H1 (cell line): ENCODE results near the gene SLIT3. TPM values are rescaled to one million over a fixed set of nuclear protein-coding genes. Genes with fewer than 3 reads are reported as not detected.

Experiments
- CTCF ChIA-PET: fragments of 300-600 bp; sonication (Branson Sonifier 250); formaldehyde crosslinking; loops from one replicate; lab custom pipeline; 2021; ENCODE audit not compliant: partially characterized antibody; lab: Charles Lee
- POLR2A ChIA-PET: fragments of 300-600 bp; sonication (Branson Sonifier 250); formaldehyde crosslinking; loops from one replicate; lab custom pipeline; 2021; ENCODE audit warnings: inconsistent platforms; ENCODE audit not compliant: partially characterized antibody; lab: Charles Lee
- DNase-seq, 2 experiments: peaks; one replicate each; pipeline versions ENCODE4 v3.0.0 to v3.0.0-alpha.2; 2010 to 2022; ENCODE audit warnings: low spot score in 2 of 2, low read depth in 1 of 2, mixed read lengths in 1 of 2
- FAIRE-seq: peaks from 2 replicates; lab custom pipeline; 2011; peaks lifted over from hg19 to GRCh38; lab: Jason Lieb, UNC
- H2AFZ ChIP-seq: 2 replicates; pipeline ENCODE4 v1.8.1; 2012; ENCODE audit warnings: low read length, inconsistent platforms
- H2AK5ac ChIP-seq: 2 replicates; pipeline ENCODE4 v1.6.1; 2013; ENCODE audit warnings: low read depth, low read length
- H2BK120ac ChIP-seq: replicated peaks from 2 replicates; pipeline ENCODE3; 2013; ENCODE audit warnings: low read depth, low read length, inconsistent platforms
- H2BK12ac ChIP-seq: 2 replicates; pipeline ENCODE4 v1.6.1; 2013; ENCODE audit warnings: low read depth, low read length
- H2BK15ac ChIP-seq: 2 replicates; pipeline ENCODE4 v1.6.1; 2013; ENCODE audit warnings: low read length
- H2BK20ac ChIP-seq: 2 replicates; pipeline ENCODE4 v1.6.1; 2013; ENCODE audit warnings: low read length
- H2BK5ac ChIP-seq: 2 replicates; pipeline ENCODE4 v1.6.1; 2013; ENCODE audit warnings: low read depth, low read length
- H3K14ac ChIP-seq: 2 replicates; pipeline ENCODE4 v1.6.1; 2013; ENCODE audit warnings: inconsistent platforms; ENCODE audit not compliant: insufficient read length
- H3K18ac ChIP-seq: 2 replicates; pipeline ENCODE4 v1.6.1; 2013; ENCODE audit warnings: low read length; ENCODE audit errors: extremely low read depth
- H3K23ac ChIP-seq: 2 replicates; pipeline ENCODE4 v1.6.1; 2013; ENCODE audit warnings: inconsistent platforms; ENCODE audit not compliant: insufficient read length
- H3K23me2 ChIP-seq: 2 replicates; pipeline ENCODE4 v1.6.1; 2013; ENCODE audit warnings: low read depth, low read length
- H3K27ac ChIP-seq: 2 replicates; pipeline ENCODE4 v1.6.1; 2011; ENCODE audit warnings: low read depth, low read length, inconsistent platforms
- H3K27me3 ChIP-seq, 4 experiments: replicated peaks in 1 of 4; 1 replicate in 1 of 4; 2 replicates in 3 of 4; pipeline versions ENCODE4 v1.6.1 to v1.8.1; 2011 to 2013; ENCODE audit warnings: low read length in 3 of 4, mild to moderate bottlenecking in 3 of 4, inconsistent platforms in 2 of 4, mixed read lengths in 2 of 4, moderate library complexity in 1 of 4; ENCODE audit not compliant: control insufficient read depth in 3 of 4, insufficient read depth in 3 of 4; ENCODE audit errors: extremely low read depth in 1 of 4
- H3K36me3 ChIP-seq, 4 experiments: 2 replicates each; pipeline versions ENCODE4 v1.6.1 to v1.8.1; 2011 to 2013; ENCODE audit warnings: mild to moderate bottlenecking in 4 of 4, low read length in 3 of 4, moderate library complexity in 2 of 4, control low read depth in 1 of 4, inconsistent platforms in 1 of 4; ENCODE audit not compliant: insufficient read depth in 4 of 4, control insufficient read depth in 2 of 4
- H3K4ac ChIP-seq: replicated peaks from 2 replicates; pipeline ENCODE3; 2013; ENCODE audit warnings: low read length, low read depth, mixed read lengths, inconsistent platforms; ENCODE audit not compliant: insufficient read length
- H3K4me1 ChIP-seq, 4 experiments: replicated peaks in 1 of 4; 1 replicate in 1 of 4; 2 replicates in 3 of 4; pipeline versions ENCODE4 v1.6.1 to v1.8.1; 2011 to 2013; ENCODE audit warnings: low read length in 3 of 4, inconsistent platforms in 2 of 4, mixed read lengths in 1 of 4; ENCODE audit not compliant: insufficient read depth in 4 of 4, control insufficient read depth in 3 of 4
- H3K4me2 ChIP-seq, 2 experiments: 2 replicates each; pipeline versions ENCODE4 v1.6.1 to v1.8.1; 2011 to 2013; ENCODE audit warnings: low read depth in 2 of 2, low read length in 2 of 2, control low read depth in 1 of 2, inconsistent platforms in 1 of 2, mild to moderate bottlenecking in 1 of 2; ENCODE audit not compliant: insufficient read depth in 1 of 2
- H3K4me3 ChIP-seq, 4 experiments: fragments of 200-600, 300-600 bp in 1 of 4; sonication (generic), shearing (Covaris generic), sonication (Bioruptor Twin) in 1 of 4; 2 replicates each; pipeline versions ENCODE4 v1.5.1 to v1.8.1; 2011 to 2016; ENCODE audit warnings: low read length in 4 of 4, low read depth in 3 of 4, control low read depth in 2 of 4, inconsistent platforms in 2 of 4, mild to moderate bottlenecking in 2 of 4, mixed read lengths in 1 of 4, moderate library complexity in 1 of 4; ENCODE audit not compliant: insufficient read depth in 2 of 4; ENCODE audit errors: extremely low read depth in 1 of 4
- H3K56ac ChIP-seq: replicated peaks from 2 replicates; pipeline ENCODE3; 2013; ENCODE audit warnings: low read depth, mild to moderate bottlenecking, mixed read lengths, low read length, inconsistent platforms; ENCODE audit not compliant: insufficient read length
- H3K79me1 ChIP-seq: 2 replicates; pipeline ENCODE4 v1.6.1; 2013; ENCODE audit warnings: low read depth, low read length, control low read depth
- H3K79me2 ChIP-seq, 2 experiments: 2 replicates each; pipeline versions ENCODE4 v1.6.1 to v1.8.1; 2012 to 2013; ENCODE audit warnings: low read length in 2 of 2, mild to moderate bottlenecking in 2 of 2, inconsistent platforms in 1 of 2; ENCODE audit not compliant: insufficient read depth in 2 of 2, control insufficient read depth in 1 of 2
- H3K9ac ChIP-seq, 4 experiments: replicated peaks in 1 of 4; 1 replicate in 1 of 4; 2 replicates in 3 of 4; pipeline versions ENCODE4 v1.6.1 to v1.8.1; 2011 to 2013; ENCODE audit warnings: low read depth in 3 of 4, low read length in 3 of 4, control low read depth in 2 of 4, mild to moderate bottlenecking in 2 of 4, moderate library complexity in 2 of 4, inconsistent platforms in 1 of 4; ENCODE audit errors: extremely low read depth in 1 of 4
- H3K9me3 ChIP-seq, 2 experiments: 2 replicates each; pipeline versions ENCODE4 v1.6.1 to v1.8.1; 2012 to 2013; ENCODE audit warnings: mild to moderate bottlenecking in 2 of 2, moderate library complexity in 2 of 2, control low read depth in 1 of 2, inconsistent platforms in 1 of 2, low read depth in 1 of 2, low read length in 1 of 2, mixed read lengths in 1 of 2; ENCODE audit not compliant: insufficient read depth in 2 of 2
- H4K20me1 ChIP-seq, 2 experiments: replicated peaks in 1 of 2; 2 replicates each; pipeline versions ENCODE3 to v1.8.1; 2011 to 2013; ENCODE audit warnings: inconsistent platforms in 2 of 2, low read length in 2 of 2, mild to moderate bottlenecking in 1 of 2; ENCODE audit not compliant: insufficient read depth in 2 of 2, control insufficient read depth in 1 of 2
- H4K5ac ChIP-seq: 2 replicates; pipeline ENCODE4 v1.6.1; 2013; ENCODE audit warnings: low read length, low read depth, mixed read lengths, inconsistent platforms; ENCODE audit not compliant: insufficient read length
- H4K8ac ChIP-seq: 2 replicates; pipeline ENCODE4 v1.8.0; 2013; ENCODE audit warnings: mild to moderate bottlenecking, moderate library complexity, low read length, inconsistent platforms; ENCODE audit not compliant: insufficient read depth; ENCODE audit errors: extremely low read depth
- H4K91ac ChIP-seq: replicated peaks from 2 replicates; pipeline ENCODE3; 2013; ENCODE audit warnings: low read length, mixed read lengths, inconsistent platforms; ENCODE audit not compliant: insufficient read length
- ASH2L ChIP-seq: fragments of 200-600, 300-600 bp; sonication (generic); IDR thresholded peaks from one replicate; pipeline ENCODE4 v1.7.1; 2017; ENCODE audit warnings: low read length
- ATF3 ChIP-seq: IDR thresholded peaks from 2 replicates; pipeline ENCODE4 v1.6.1; 2011; ENCODE audit warnings: low read depth, mild to moderate bottlenecking, low read length; ENCODE audit not compliant: insufficient read depth
- BCL11A ChIP-seq, 2 experiments: IDR thresholded peaks; one replicate each; pipeline ENCODE4 v1.6.1; 2011; ENCODE audit warnings: low read depth in 2 of 2, low read length in 2 of 2, mild to moderate bottlenecking in 2 of 2
- BRCA1 ChIP-seq: IDR thresholded peaks from 2 replicates; pipeline ENCODE4 v1.6.1; 2012; ENCODE audit warnings: low read depth, low read length, improper control_type of control experiment
- CHD2 ChIP-seq: IDR thresholded peaks from 2 replicates; pipeline ENCODE4 v1.6.1; 2012; ENCODE audit warnings: low read length, improper control_type of control experiment
- CREB1 ChIP-seq: IDR thresholded peaks from 2 replicates; pipeline ENCODE4 v1.6.1; 2012; ENCODE audit warnings: inconsistent platforms
- EGR1 ChIP-seq: IDR thresholded peaks from 2 replicates; pipeline ENCODE4 v1.6.1; 2011; ENCODE audit warnings: low read depth, low read length, borderline replicate concordance
- JUN ChIP-seq: IDR thresholded peaks from 2 replicates; pipeline ENCODE4 v1.6.1; 2011; ENCODE audit warnings: low read depth, mild to moderate bottlenecking, improper control_type of control experiment, low read length
- JUND ChIP-seq: IDR thresholded peaks from 2 replicates; pipeline ENCODE4 v1.6.1; 2011; ENCODE audit warnings: mild to moderate bottlenecking, improper control_type of control experiment, low read length
- MAX ChIP-seq: IDR thresholded peaks from 2 replicates; pipeline ENCODE4 v1.6.1; 2012; ENCODE audit warnings: inconsistent platforms
- NRF1 ChIP-seq: IDR thresholded peaks from 2 replicates; pipeline ENCODE4 v1.6.1; 2011; ENCODE audit warnings: mild to moderate bottlenecking, low read depth, low read length, improper control_type of control experiment
- RNF2 ChIP-seq: fragments of 200-900, 300-1000 bp; sonication (generic); IDR thresholded peaks from 2 replicates; pipeline ENCODE4 v1.7.1; 2016; ENCODE audit warnings: borderline replicate concordance, low read depth, mild to moderate bottlenecking, antibody characterized with exemption, low read length; ENCODE audit not compliant: poor library complexity, severe bottlenecking; ENCODE audit errors: missing control alignments
- WGBS, 2 experiments: shearing (Covaris generic) in 1 of 2; methylation state at CpG; one replicate each; pipeline versions ENCODE4 v1.1.6 to v1.1.7; 2013 to 2015; ENCODE audit warnings: low lambda C conversion rate in 2 of 2, mixed read lengths in 2 of 2, inconsistent platforms in 1 of 2, low coverage in 1 of 2, missing lambda C conversion rate in 1 of 2; ENCODE audit not compliant: insufficient replicate concordance in 2 of 2, insufficient coverage in 1 of 2, insufficient read length in 1 of 2; ENCODE audit errors: extremely low coverage in 1 of 2, missing lambda C conversion rate in 1 of 2; 5-methylcytosine and 5-hydroxymethylcytosine counted together
- polyA plus RNA-seq, 7 experiments: library from polyadenylated mRNA; depleted of rRNA in 3 of 7; stranded (reverse) in 5 of 7; unstranded in 2 of 7; fragments of >200 nt in 5 of 7; fragments of 200-250 nt in 2 of 7; gene quantifications; 1 replicate in 5 of 7; 2 replicates in 1 of 7; 4 replicates in 1 of 7; pipeline versions ENCODE4 v1.2.1 to v1.2.3, GENCODE V29; 2011 to 2013; ENCODE audit warnings: missing spikeins in 2 of 7, mixed read lengths in 2 of 7
- total RNA-seq: library from RNA; stranded (reverse); fragmentation: NEBNext Ultra II Directional; extraction: Animal tissue kit (Norgen Biotek cat#: 25700); gene quantifications from 2 replicates; pipeline ENCODE4 v1.2.1, GENCODE V29; 2021

SLIT3 gene
- total and polyA plus RNA-seq, 2 of the 8 experiments (the other 6 are each of a cell fraction or from before 2014, with no cell fraction given) = 1.1 to 1.2 TPM

- Histone ChIP-seq H2BK5ac (no peak overlapping the region), H3K4me1 (peaks cover 0 to 4% (median 0%) of the 10 kb centered on the region in 4 experiments; a peak in 3 of 7 replicates), H3K56ac (no peak overlapping the region), H4K91ac (no peak overlapping the region), H3K18ac (no peak overlapping the region), H2BK15ac (no peak overlapping the region), H3K4ac (no peak overlapping the region), H3K9ac (no peak overlapping the region), H2BK120ac (no peak overlapping the region), H2AFZ (no peak overlapping the region), H3K9me3 (no peaks in the 10 kb centered on the region), H4K8ac (no peak overlapping the region), H3K27ac (no peak overlapping the region), H3K27me3 (peaks cover 0 to 1% (median 0%) of the 10 kb centered on the region in 4 experiments; a peak in 2 of 7 replicates), H3K23ac (no peak overlapping the region), H2BK20ac (no peak overlapping the region), H3K23me2 (no peaks in the 10 kb centered on the region), H3K79me1 (no peaks in the 10 kb centered on the region), H2BK12ac (no peak overlapping the region), H3K79me2 (no peaks in the 10 kb centered on the region), H4K20me1 (no peaks in the 10 kb centered on the region), H4K5ac (no peak overlapping the region), H3K4me2 (no peak overlapping the region), H3K4me3 (no peak overlapping the region), H2AK5ac (no peak overlapping the region), H3K36me3 (no peaks in the 10 kb centered on the region), H3K14ac (no peak overlapping the region)
- DNase-seq = no peak
- no peak for TF ChIP-seq MAX
- no peak for TF ChIP-seq ASH2L
- no peak for TF ChIP-seq JUND
- no peak for TF ChIP-seq EGR1
- no peak for TF ChIP-seq RNF2
- TF ChIP-seq BRCA1 = no peak
- TF ChIP-seq BCL11A (IDR thresholded peaks at IDR 0.05; ENCODE audit: low read depth in 2 of 2, low read length in 2 of 2) = no peak
- TF ChIP-seq ATF3 = no peak
- TF ChIP-seq CHD2 = no peak
- TF ChIP-seq JUN = no peak
- no peak for TF ChIP-seq NRF1
- no peak for TF ChIP-seq CREB1
- FAIRE-seq = no peak
- CTCF ChIA-PET = no interaction called here
- WGBS, 2 experiments = 89% methylated on average over 4 of the region's 4 CpGs; no CpG with 5 or more reads in 1 of the 2 experiments
- POLR2A ChIA-PET = no interaction called here
These were observed 433.7 kb downstream of the SLIT3 start for GRCh38 chr5:168867241-168867640.
